Astrocyte (in vitro differentiated cells and primary cell): Measurements from ENCODE around the gene ZNF554. TPM values are rescaled to one million over a fixed set of nuclear protein-coding genes. Genes with fewer than 3 reads are reported as not detected.
A peak's percentile ranks its signal among the peaks of the same experiment; 100 is the strongest.

ENCODE experiments used
- DNase-seq: peaks from one replicate; pipeline ENCODE4 v3.0.0-alpha.2; 2010; ENCODE audit warnings: low read depth
- FAIRE-seq: peaks from 2 replicates; lab custom pipeline; 2011; peaks lifted over from hg19 to GRCh38; lab: Jason Lieb, UNC
- H2AFZ ChIP-seq: 2 replicates; pipeline ENCODE4 v1.6.0; 2012; ENCODE audit warnings: low read depth, low read length, inconsistent platforms
- H3K27ac ChIP-seq: 2 replicates; pipeline ENCODE4 v1.5.1; 2011; ENCODE audit warnings: low read depth, low read length, inconsistent platforms
- H3K27me3 ChIP-seq: 2 replicates; pipeline ENCODE4 v1.6.0; 2011; ENCODE audit warnings: low read length, inconsistent platforms; ENCODE audit not compliant: insufficient read depth
- H3K36me3 ChIP-seq: 2 replicates; pipeline ENCODE4 v1.5.1; 2011; ENCODE audit warnings: low read length, inconsistent platforms; ENCODE audit not compliant: insufficient read depth
- H3K4me1 ChIP-seq: 2 replicates; pipeline ENCODE4 v1.5.1; 2011; ENCODE audit warnings: low read length, inconsistent platforms; ENCODE audit not compliant: insufficient read depth
- H3K4me2 ChIP-seq: 2 replicates; pipeline ENCODE4 v1.6.0; 2012; ENCODE audit warnings: low read length, inconsistent platforms
- H3K4me3 ChIP-seq: 2 replicates; pipeline ENCODE4 v1.5.1; 2011; ENCODE audit warnings: low read depth, mild to moderate bottlenecking, low read length, inconsistent platforms; ENCODE audit not compliant: insufficient read depth
- H3K79me2 ChIP-seq: 2 replicates; pipeline ENCODE4 v1.6.0; 2012; ENCODE audit warnings: mild to moderate bottlenecking, low read length, inconsistent platforms; ENCODE audit not compliant: insufficient read depth
- H3K9ac ChIP-seq: 2 replicates; pipeline ENCODE4 v1.6.0; 2012; ENCODE audit warnings: mild to moderate bottlenecking, low read length, inconsistent platforms
- H3K9me3 ChIP-seq: 2 replicates; pipeline ENCODE4 v1.5.1; 2012; ENCODE audit warnings: low read depth, mild to moderate bottlenecking, low read length, inconsistent platforms; ENCODE audit not compliant: insufficient read depth
- H4K20me1 ChIP-seq: 2 replicates; pipeline ENCODE4 v1.6.0; 2012; ENCODE audit warnings: low read length, inconsistent platforms; ENCODE audit not compliant: insufficient read depth
- H3K27ac Mint-ChIP-seq: one replicate; pipeline ENCODE4 v1.8.0; 2021; ENCODE audit warnings: mild to moderate bottlenecking, mixed read lengths; ENCODE audit not compliant: unreplicated experiment
- H3K27me3 Mint-ChIP-seq: one replicate; pipeline ENCODE4 v1.8.0; 2021; ENCODE audit warnings: low read depth, mixed read lengths; ENCODE audit not compliant: unreplicated experiment
- H3K36me3 Mint-ChIP-seq: one replicate; pipeline ENCODE4 v1.8.0; 2021; ENCODE audit warnings: low read depth, mixed read lengths; ENCODE audit not compliant: unreplicated experiment
- H3K4me1 Mint-ChIP-seq: one replicate; pipeline ENCODE4 v1.8.0; 2021; ENCODE audit warnings: low read depth, mixed read lengths; ENCODE audit not compliant: unreplicated experiment
- H3K4me3 Mint-ChIP-seq: one replicate; pipeline ENCODE4 v1.8.0; 2021; ENCODE audit warnings: mild to moderate bottlenecking, moderate library complexity, mixed read lengths; ENCODE audit not compliant: unreplicated experiment
- H3K9me3 Mint-ChIP-seq: one replicate; pipeline ENCODE4 v1.8.0; 2021; ENCODE audit warnings: mild to moderate bottlenecking, mixed read lengths; ENCODE audit not compliant: unreplicated experiment
- EZH2 ChIP-seq: IDR thresholded peaks from 2 replicates; pipeline ENCODE4 v1.6.1; 2012; ENCODE audit warnings: mild to moderate bottlenecking, low read length, inconsistent platforms; ENCODE audit not compliant: insufficient read depth
- total RNA-seq: library from RNA; stranded (reverse); gene quantifications from 2 replicates; pipeline ENCODE4 v1.2.1, GENCODE V29; 2021
- TF ChIP-seq, protein P1 (sequence below): IDR thresholded peaks from 2 replicates; pipeline ENCODE4 v1.5.1; 2011; ENCODE audit warnings: low read depth, mild to moderate bottlenecking, inconsistent platforms, low read length, moderate library complexity; ENCODE audit not compliant: insufficient read depth

ZNF554 gene
- total RNA-seq, 1 donor from 2014 or later: 3.1 TPM

DNA sequence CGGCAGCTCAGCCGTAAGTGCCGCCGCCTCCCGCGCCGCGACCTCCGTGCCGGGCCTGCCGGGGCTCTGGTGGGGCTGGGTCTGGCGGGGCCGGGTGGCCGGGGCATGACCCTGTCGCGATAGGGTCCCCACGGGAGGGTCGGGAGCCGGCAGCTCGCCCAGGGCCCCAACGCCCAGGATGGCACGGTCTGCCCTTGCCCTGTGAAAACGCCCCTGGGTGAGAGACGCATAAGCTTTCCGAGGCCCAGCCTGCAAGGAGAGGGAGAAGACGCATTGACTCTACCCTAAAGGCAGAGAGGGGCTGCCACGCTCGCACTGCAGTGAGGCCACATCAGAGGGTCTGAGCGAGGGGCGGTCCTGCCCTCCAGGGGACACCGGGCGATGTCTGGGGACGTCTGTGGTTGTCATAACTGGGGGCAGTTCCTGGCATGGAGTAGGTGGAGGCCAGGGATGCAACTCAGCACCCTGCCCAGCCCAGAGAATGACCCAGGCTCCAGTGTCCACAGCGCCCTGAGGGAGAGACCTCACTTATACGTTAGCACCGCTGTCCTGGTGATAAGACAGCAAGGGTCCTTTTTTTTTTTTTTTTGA, 539 bp downstream of the ZNF554 start:
- TF ChIP-seq, protein P1, sequence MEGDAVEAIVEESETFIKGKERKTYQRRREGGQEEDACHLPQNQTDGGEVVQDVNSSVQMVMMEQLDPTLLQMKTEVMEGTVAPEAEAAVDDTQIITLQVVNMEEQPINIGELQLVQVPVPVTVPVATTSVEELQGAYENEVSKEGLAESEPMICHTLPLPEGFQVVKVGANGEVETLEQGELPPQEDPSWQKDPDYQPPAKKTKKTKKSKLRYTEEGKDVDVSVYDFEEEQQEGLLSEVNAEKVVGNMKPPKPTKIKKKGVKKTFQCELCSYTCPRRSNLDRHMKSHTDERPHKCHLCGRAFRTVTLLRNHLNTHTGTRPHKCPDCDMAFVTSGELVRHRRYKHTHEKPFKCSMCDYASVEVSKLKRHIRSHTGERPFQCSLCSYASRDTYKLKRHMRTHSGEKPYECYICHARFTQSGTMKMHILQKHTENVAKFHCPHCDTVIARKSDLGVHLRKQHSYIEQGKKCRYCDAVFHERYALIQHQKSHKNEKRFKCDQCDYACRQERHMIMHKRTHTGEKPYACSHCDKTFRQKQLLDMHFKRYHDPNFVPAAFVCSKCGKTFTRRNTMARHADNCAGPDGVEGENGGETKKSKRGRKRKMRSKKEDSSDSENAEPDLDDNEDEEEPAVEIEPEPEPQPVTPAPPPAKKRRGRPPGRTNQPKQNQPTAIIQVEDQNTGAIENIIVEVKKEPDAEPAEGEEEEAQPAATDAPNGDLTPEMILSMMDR: no peak
- no peak for TF ChIP-seq EZH2

DNA sequence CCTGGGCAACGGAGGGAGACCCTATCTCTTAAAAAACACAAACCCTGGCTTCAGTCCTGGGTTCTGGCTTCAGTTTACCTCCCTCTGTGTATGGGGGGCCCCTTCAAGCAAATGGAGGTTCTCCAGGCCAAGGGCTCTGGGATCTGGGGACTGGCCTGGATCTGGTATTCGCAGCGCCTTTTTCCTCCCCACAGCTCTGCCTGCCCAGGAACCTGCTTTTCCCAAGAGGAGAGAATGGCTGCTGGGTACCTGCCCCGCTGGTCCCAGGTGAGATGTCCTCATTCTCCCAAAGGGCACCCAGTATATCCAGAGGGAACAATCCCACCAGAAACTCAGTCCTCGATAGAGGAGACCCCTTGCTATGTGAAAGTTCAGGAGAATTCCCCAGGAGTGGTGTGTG, 3.2 kb downstream of the ZNF554 start:
- Histone ChIP-seq H3K9ac (no peak overlapping the region), H3K27me3 (no peaks in the 10 kb centered on the region), H4K20me1 (no peaks in the 10 kb centered on the region), H3K4me3 (no peak overlapping the region), H3K36me3 (no peaks in the 10 kb centered on the region), H2AFZ (no peak overlapping the region), H3K4me2 (no peak overlapping the region), H3K27ac (no peak overlapping the region), H3K79me2 (peaks cover 4% of the 10 kb centered on the region), H3K9me3 (no peaks in the 10 kb centered on the region), H3K4me1 (no peaks in the 10 kb centered on the region)
- H3K27ac Mint-ChIP-seq: no peak overlapping the region
- H3K9me3 Mint-ChIP-seq: peaks cover 16% of the 10 kb centered on the region
- FAIRE-seq (no peak), DNase-seq (no peak)
- H3K27me3 Mint-ChIP-seq: no peaks in the 10 kb centered on the region
- TF ChIP-seq, protein P1: no peak
- no peak for TF ChIP-seq EZH2
- H3K4me3 Mint-ChIP-seq: no peak overlapping the region
- no peaks in the 10 kb centered on the region for H3K4me1 Mint-ChIP-seq
- H3K36me3 Mint-ChIP-seq: peaks cover 42% of the 10 kb centered on the region

More for the DNA sequence above, 539 bp downstream of the ZNF554 start:
- Mint-ChIP-seq H3K27ac (peak overlapping the region; percentile 41), H3K27me3 (no peaks in the 10 kb centered on the region), H3K36me3 (peaks cover 30% of the 10 kb centered on the region), H3K4me3 (peak overlapping the region; percentile 86), H3K4me1 (no peaks in the 10 kb centered on the region), H3K9me3 (peaks cover 5% of the 10 kb centered on the region)
- no peaks in the 10 kb centered on the region for H3K9me3 ChIP-seq
- H3K27me3 ChIP-seq: no peaks in the 10 kb centered on the region
- DNase-seq: no peak
- peak overlapping the region; percentile 75 for H3K4me3 ChIP-seq
- peak overlapping the region; percentile 98 for H3K4me2 ChIP-seq
- no peak overlapping the region for H3K27ac ChIP-seq
- peaks cover 4% of the 10 kb centered on the region for H3K79me2 ChIP-seq
- no peaks in the 10 kb centered on the region for H4K20me1 ChIP-seq
- peak overlapping the region; percentile 78 for H3K9ac ChIP-seq
- no peaks in the 10 kb centered on the region for H3K36me3 ChIP-seq
- peak overlapping the region; percentile 85 for H2AFZ ChIP-seq
- H3K4me1 ChIP-seq: no peaks in the 10 kb centered on the region
- FAIRE-seq: no peak

DNA sequence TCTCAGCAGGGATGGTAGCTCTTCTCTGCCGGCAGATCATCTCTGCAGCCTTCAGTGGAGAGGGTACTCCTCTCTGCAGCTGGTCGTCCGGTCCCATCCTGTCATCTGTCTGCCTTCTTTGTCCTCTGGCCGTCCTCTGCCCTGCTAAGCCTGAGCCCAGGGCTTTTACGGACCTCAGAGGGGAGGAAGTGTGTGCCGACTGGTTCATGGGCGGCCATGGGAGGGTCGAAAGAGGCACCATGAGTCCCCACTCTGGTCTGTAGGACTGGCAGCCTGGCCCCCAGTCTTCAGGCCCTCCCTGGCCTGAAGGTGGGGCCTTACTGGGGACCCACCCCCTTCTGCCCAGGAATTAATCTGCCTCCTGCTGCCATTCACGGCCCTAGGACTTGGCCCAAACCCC, 4.0 kb downstream of the ZNF554 start:
- Histone ChIP-seq H3K9ac (no peak overlapping the region), H3K27ac (no peak overlapping the region), H4K20me1 (no peaks in the 10 kb centered on the region), H3K4me3 (no peak overlapping the region), H3K27me3 (no peaks in the 10 kb centered on the region), H3K4me2 (no peak overlapping the region), H3K4me1 (no peaks in the 10 kb centered on the region), H3K79me2 (peaks cover 4% of the 10 kb centered on the region), H2AFZ (no peak overlapping the region), H3K36me3 (no peaks in the 10 kb centered on the region), H3K9me3 (peaks cover under 1% of the 10 kb centered on the region)
- no peak overlapping the region for H3K27ac Mint-ChIP-seq
- DNase-seq (no peak), FAIRE-seq (no peak)
- H3K4me1 Mint-ChIP-seq: no peaks in the 10 kb centered on the region
- no peaks in the 10 kb centered on the region for H3K27me3 Mint-ChIP-seq
- no peak overlapping the region for H3K4me3 Mint-ChIP-seq
- TF ChIP-seq, protein P1: no peak
- TF ChIP-seq EZH2: no peak
- peaks cover 50% of the 10 kb centered on the region for H3K36me3 Mint-ChIP-seq
- H3K9me3 Mint-ChIP-seq: peaks cover 23% of the 10 kb centered on the region
